HS-5 (cell line): ENCODE measurements around the gene GPR161.
"Not testable (repeated sequence)": the region's sequence is repeated elsewhere in the genome, so short reads cannot be mapped to it uniquely, and the experiment has no call there.

Source experiments
- DNase-seq: peaks from one replicate; pipeline ENCODE4 v3.0.0-alpha.2; 2012; ENCODE audit warnings: low read depth

The GPR161 gene, protein sequence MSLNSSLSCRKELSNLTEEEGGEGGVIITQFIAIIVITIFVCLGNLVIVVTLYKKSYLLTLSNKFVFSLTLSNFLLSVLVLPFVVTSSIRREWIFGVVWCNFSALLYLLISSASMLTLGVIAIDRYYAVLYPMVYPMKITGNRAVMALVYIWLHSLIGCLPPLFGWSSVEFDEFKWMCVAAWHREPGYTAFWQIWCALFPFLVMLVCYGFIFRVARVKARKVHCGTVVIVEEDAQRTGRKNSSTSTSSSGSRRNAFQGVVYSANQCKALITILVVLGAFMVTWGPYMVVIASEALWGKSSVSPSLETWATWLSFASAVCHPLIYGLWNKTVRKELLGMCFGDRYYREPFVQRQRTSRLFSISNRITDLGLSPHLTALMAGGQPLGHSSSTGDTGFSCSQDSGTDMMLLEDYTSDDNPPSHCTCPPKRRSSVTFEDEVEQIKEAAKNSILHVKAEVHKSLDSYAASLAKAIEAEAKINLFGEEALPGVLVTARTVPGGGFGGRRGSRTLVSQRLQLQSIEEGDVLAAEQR

DNA sequence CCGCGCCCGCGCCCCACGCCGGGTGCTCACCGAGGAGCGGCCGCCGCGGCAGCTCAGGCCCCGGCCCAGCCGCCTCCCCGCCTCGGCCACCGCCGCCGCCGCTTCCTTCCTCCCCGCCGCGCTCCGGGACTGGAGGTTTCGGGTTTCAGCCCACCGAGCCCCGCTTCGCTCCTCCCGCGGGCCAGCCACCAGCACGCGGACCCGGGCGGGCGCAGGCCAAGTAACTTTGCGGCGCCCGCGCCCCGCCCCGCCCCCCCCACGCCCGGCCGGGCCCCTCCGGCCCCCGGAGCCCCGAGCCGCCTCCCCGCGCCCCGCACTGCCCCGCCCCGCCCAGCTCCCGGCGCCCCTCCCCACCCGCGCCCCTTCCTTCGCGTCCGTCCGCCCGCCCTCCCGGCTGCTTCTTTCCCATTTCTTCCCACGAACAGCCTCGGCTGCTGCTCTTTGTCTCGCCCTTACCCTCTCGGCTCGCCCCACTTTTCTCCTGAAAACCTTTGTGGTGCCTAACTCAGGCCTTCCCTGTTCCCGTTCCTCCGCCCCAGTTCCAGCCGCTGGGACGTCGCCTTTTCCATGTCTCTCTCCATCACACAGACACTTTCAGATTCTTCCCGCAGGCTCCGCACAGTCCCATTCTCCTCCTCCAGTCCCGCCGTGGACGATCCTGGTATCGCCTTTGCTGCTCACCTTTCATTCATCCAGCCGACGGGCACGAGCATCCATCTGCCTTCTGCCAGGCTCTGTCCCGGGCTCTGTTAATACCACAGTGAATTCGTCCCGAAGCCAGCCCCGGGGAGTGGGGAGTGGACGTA is at the start of gene GPR161:
Gene GPR161, minus strand, starts transcription at position 222 of the 806 bp plus-strand sequence. CDS start 32,080 bp downstream, outside the sequence.
- DNase-seq = no peak

DNA sequence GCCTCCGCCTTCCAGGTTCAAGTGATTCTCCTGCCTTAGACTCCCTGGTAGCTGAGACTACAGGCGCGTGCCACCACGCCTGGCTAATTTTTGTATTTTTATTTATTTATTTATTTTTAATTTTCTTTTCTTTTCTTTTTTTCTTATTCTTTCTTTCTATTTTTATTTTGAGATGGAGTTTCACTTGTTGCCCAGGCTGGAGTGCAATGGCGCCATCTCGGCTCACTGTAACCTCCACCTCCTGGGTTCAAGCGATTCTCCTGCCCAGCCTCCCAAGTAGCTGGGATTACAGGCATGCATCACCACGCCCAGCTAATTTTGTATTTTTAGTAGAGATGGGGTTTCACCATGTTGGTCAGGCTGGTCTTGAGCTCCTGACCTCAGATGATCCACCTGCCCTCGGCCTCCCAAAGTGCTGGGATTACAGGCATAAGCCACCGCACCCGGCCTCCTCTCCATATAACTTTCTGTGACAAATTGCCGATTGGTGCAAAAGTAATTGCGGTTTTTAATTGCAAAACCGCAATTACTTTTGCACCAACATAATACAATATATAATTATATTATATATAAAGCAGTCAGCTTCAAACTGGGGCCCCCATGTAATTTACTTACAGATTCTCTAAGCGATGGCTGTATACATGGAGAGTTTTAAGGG is 44.5 kb upstream of the GPR161 start:
- DNase-seq = not testable (repeated sequence)

DNA sequence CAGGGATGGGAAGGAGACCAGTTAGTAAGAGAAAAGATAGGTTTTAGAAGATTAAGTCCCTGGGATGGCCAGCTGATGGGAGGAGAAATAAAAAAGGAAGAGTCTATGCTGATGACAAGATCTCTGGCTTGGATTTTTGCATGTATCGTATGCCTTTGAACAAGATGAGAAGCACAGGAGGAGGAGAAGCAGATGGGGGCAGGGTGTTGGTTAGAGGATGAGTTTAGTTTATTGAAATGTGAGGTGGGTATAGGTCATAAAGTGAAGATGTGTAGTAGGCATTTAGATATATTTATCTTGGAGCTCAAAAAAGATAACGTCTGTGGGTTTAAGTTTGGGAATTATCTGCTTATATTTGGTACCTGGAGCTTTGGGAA is 43.4 kb upstream of the GPR161 start:
- peak; percentile 14 for DNase-seq

DNA sequence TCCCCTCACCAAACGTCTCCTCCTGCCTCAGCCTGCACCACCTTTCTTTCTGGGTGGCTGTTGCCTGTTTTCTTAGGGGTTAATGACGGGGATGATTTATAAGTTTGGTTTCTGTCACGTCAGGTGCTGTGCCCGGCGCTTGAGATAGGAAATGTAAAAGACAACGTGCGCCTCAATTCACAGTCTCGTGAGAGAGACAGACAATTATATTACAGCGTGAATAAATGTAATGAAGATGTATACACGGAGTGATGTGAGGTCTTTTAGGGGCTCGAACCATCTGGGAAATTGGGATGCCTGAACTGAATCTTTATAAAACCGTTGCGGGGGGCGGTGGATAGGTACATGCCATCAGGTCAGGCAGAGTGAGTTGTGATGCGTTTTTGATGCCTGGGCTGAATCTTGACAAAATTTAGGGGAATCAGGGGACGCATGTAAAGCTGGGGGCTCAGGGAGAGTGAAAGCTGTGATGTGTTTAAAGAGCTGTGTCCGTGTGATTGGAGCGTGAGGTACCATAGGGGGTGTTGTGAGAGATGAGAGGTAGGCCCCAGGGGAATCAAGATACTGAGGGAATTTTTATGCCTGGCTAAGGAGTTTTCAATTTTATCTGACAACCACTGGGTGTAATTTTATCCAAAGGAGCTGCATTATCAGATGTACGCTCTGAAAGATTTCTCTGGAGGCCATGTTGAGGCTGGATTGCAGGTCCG is 42.9 kb upstream of the GPR161 start:
- no peak for DNase-seq

DNA sequence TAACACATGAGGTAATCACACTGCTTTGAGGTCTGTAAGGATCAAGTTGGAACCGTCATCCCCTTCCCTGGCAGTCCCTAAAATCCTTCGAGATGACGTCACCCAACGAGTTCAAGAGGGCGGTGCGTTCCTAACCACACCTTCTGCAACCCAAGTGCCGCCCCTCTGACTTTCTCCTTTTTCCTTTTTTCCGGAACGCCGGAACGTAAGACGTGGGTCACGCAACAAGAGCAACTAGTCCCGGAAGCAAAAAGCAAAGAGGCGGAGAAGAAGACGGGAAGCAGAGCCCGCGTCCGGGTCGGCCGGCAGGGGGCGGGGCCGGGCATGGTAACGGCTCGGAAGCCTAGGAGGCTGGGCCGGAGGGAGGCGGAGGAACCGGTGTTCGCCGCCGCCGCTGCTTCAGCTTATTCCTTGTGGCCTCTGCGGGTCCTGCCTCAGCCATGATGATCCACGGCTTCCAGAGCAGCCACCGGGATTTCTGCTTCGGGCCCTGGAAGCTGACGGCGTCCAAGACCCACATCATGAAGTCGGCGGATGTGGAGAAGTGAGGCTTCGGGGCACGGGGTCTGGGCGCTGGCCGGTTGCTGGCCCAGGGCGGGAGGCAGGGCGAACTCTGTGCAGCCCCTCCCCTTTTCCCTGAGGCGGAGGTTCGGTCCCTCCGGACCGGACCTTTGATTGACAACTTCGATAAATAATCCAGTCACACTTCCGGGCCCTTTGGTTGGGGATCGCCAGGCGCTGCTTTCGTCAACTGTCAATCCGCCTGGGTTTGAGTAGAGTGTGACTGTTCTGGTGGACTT is 42.1 kb upstream of the GPR161 start, which contains the start of gene TIPRL:
Gene TIPRL, plus strand, starts transcription at position 325 of the 800 bp plus-strand sequence. Its CDS starts 116 bp downstream, at position 441.
- peak; percentile 99 for DNase-seq

DNA sequence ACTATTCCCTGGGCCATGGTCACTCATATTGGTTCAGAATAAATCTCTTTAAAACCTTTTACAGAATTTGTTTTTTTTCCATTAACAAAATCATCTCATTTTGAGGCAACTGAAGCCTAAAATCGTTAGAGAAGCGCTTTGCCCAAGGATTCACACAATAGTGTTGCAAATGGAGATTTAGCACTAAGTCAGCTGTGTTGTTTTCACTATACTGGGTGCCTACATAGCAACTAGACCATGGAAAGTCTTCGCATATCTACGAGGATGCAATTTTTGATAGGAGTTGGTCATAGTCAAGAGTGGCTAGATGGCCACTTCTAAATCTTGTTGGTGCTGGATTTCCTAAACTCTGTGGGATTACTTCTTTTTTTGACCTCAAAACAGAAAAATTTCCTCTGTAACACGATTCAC is 41.5 kb upstream of the GPR161 start:
- no peak for DNase-seq

DNA sequence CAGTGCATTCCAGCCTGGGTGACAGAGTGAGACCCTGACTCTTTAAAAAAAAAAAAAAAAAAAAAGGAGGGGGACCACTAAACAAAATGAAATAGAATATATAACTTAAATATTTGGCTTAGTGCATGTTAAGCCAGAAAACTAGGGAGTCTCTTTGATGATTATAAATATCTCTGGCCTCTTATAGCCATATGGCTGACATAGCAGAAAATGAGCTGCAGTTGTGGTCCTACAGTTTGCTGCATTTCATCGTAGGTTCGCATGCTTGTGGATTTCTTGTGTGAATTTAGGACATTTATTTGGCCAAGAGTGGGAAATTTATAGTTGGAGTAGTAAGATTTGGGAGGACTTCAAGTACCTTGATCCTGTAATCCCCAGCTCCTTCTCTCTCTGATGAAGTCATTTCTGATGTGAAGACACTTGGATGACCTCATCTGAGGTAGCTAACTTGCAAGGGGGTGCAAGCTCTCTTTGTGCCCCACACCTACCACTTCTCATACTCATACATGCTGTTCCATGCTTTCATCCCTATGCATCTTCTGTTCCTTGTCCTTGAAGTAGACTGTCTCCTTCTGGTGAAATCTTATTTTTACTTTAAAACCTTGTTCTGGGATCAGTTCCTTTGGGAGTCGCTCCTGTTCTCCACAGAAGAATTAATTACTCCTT is 35.7 kb upstream of the GPR161 start:
- no peak for DNase-seq

DNA sequence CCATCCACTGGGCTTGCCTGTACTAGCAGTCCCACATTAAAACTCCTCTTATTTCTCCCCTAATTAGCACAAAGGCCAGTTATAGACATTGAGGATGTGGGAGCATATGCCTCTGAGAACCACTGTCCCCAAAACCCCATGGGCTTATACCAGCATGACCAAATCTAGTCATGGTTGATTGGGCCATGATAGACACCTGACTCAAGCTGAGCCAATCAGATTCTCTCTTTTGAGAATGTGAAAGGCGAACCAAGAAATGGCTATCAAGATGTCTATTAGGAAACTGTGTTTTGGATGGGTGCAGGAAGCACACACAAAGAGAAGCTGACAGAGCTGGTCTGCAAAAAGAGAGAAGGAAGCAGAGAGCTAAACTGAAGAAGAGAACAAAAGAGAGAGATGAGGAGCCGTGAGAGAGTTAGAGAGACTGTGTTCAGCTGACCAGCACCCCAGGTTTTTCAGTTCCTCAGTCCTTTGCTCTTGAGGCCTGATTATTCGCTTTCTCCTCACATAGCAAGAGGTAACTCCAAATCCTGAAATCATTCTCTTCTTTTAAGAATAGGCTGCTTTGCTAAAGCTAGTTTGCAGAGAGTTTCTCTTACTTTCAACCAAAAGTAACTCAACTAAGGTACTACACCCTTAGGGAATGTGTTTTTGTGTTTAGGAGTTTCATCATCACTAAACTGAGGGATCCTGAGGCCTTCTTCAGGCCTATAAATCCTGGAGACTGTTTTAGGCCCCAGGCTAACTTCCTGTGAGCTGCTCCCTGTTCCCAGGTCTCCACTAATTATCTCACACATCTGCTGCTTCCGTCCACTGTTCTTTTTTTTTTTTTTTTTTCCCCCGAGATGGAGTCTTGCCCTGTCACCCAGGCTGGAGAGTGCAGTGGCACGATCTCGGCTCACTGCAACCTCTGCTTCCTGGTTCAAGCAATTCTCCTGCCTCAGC is 34.1 kb upstream of the GPR161 start:
- DNase-seq = no peak

DNA sequence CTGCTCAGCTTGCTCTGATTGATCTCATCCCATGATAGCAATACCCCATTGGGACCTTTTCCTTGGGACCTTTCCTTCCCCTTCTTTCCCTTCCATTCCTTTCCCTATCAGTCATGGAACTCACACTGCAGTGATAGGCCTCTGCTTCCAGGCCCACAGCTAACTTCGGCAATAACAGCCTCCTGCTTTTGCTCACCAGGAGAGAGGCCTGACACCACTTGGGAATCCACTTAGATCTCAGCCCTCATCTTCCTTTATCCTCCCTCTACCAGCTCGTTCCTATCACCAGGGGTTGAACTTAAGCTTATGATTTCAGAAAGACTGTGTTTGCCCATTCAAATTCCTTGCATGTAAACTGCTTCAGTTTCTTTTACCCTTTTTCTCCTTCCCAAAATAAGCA is 31.1 kb upstream of the GPR161 start:
- no peak for DNase-seq

DNA sequence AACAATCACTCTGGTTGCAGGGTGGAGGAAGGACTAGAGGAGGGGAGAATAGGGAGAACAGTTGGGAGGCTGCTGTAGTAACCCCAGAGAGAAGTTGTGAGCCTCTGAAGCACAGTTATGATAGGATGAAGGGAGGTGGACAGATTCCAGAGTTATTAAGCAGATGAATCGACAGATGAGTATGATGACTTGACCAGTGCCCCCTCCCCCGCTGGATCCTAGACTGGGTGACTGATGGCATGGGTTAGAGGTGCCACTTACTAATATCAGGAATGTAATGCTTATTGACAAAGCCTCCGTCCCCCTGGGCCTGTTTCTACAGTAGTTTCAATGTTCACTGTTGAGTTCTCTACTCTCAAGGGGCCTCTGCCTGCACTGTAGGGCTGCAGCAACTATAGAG is 28.0 kb upstream of the GPR161 start:
- DNase-seq = peak; percentile 5

DNA sequence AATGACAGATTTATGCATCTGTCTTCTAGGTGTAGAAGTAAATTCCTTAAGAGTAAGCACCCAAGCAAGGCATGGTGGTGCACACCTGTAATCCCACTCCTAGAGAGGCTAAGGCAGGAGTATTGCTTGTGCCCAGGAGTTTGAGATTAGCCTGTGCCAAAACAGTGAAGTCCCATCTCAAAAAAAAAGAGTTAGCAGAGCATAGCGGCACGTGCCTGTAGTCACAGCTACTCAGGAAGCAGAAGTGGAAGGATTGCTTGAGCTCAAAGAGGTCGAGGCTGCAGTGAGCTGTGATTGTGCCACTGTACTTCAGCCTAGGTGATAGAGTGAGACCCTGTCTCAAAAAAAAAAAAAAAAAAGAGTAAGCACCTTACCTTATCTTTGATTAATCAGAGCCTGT is 26.9 kb upstream of the GPR161 start:
- no peak for DNase-seq

DNA sequence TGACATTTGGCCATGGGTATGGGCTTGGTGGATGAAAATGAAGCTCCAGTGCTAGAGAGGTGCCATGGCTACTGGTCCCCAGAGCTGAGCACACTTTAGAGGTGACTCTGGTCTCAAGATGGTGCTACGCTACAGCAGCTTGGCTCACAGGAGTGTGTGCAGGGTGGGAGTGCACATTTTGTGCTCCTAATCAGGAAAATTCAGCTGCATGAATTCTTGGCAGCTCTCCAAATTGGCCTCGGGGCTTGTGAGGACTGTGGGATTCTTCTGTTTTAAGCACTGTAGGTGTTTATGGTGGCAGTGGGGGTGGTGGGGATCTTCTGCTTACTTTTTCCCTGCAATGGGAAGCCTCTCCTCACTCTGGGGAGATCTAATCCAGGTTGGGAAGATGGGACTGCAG is 24.7 kb upstream of the GPR161 start:
- no peak for DNase-seq

DNA sequence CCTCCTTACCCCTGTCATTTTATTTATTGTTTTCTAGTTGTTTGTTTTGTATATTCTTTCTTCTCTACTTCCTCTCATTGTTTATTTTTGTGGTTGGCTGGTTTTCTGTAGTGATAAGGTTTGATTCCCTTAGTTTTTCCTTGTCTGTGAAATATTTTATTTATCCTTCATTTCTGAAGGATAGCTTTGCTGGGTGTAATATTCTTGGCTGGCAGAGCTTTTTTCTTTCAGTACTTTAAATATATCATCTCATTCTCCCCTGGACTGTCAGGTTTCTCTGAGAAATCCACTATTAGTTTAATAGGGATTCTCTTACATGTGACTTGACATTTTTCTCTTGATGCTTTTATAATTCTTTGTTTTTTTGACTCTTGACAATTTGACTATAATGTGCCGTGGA is 23.2 kb upstream of the GPR161 start:
- no peak for DNase-seq

DNA sequence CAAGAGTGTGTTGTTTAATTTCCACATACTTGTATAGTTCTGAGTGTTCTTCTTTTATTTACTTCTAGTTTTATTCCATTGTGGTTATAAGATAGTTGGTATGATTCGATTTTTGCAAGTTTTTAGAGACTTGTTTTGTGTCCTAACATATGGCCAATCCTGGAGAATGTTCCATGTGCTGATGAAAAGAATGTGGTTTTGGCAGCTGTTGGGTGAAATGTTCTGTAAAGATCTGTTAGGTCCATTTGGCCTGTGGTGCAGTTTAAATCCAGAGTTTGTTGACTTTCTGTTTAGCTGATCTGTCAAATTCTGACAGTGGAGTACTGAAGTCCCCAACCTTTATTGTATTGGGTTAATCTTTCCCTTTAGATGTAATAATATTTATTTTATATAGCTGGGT is 22.5 kb upstream of the GPR161 start:
- DNase-seq = no peak

DNA sequence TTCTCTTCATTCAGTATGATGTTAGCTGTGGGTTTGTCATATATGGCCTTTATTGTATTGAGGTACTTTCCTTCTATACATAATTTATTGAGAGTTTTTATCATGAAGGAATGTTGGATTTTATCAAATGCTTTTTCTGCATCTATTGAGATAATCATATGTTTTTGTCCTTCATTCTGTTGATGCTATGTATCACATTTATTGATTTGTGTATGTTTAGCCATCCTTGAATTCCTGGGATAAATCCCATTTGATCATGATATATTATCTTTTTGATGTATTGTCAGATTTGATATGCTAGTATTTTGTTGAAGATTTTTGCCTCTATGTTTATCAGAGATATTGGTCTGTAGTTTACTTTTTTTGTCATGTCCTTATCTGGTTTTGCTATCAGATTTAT is 20.9 kb upstream of the GPR161 start:
- DNase-seq = no peak

DNA sequence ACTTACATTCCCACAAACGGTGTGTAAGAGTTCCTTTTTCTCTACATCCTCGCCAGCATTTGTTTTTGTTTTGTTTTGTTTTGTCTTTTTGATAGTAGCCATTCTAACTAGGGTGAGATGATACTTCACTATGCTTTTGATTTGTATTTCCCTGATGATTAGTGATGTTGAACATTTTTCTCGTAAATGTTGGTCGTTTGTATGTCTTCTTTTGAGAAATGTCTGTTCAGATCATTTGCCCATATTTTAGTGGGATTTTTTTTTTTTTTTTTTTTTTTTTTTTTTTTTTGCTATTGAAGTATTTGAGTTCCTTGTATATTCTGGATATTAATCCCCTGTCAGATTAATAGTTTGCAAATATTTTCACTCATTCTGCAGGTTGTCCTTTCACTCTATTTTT is 19.2 kb upstream of the GPR161 start:
- DNase-seq = no peak

DNA sequence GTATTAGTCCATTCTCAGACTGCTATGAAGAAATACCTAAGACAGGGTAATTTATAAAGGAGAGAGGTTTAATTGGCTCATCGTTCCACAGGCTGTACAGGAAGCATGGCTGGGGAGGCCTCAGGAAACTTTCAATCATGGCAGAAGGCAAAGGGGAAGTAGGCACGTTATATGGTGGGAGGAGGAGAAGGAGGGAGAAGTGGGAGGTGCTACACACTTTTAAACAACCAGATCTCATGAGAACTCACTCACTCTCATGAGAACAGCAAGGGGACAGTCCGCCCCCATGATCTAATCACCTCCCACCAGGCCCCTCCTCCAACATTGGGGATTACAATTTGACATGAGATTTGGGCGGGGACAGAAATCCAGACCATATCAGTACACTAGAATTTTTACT is 18.0 kb upstream of the GPR161 start:
- not testable (repeated sequence) for DNase-seq

DNA sequence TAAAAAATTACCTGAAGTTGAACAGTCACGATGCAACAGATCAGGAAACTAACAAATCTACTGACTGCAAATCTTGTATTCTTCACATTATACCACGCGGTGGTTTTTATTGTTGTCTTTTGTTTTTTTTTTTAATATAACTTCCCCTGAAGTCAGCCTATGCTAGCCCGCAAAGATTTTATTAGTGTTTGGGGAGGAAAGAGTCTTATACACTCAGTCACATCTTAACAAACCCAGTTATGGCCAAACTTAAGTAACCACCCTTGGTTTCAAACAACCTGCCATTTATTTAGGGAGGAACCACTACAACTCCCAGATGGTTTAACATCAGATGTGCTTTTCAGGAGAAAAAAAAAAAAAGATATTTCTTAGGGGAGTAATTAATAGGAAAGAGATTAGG is 15.2 kb upstream of the GPR161 start:
- DNase-seq = no peak

DNA sequence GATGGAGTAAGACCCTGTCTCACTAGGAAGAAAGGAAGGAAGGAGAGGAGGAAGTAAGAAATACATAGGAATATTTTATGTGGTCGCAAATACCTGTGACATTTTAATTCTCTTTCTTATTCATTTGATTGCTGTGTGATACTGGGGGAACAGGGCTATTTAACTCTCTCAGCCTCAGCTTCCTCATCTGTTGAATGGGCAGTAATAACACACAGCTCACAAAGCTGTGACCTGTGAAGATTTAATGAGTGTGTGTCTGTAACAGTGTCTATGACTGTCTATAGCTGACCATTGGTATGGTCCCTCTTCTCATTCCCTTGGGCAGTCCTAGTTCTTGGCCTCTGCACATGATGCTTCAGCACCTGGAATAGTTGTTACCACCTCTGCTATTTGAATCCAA is 13.6 kb upstream of the GPR161 start:
- no peak for DNase-seq
